NCI-H146 (cell line): ENCODE measurements around the gene MRPL37.

Source experiments
- DNase-seq: peaks from one replicate; lab custom pipeline; 2025; lab: John Stamatoyannopoulos, UW

Gene MRPL37

DNA sequence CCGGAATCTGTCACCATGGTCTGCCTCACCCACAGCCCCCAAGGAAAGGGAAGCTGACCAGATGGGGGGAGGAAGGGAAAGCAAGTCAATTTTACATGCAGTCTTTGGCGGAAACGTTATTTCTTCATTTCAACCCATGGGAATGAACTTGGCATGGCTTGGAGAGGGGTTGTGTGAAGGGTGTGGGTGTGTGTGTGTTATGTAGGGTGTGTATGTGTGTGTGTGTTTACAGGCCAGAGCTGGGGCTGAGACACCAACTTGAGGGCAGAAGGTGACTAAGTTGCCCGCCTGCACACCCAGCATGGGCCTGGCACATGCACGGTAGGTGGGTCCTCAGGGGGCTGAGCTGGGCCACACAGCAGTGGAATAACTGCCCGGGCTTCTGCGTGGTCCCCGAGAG is 65.2 kb downstream of the MRPL37 start:
- no peak for DNase-seq

DNA sequence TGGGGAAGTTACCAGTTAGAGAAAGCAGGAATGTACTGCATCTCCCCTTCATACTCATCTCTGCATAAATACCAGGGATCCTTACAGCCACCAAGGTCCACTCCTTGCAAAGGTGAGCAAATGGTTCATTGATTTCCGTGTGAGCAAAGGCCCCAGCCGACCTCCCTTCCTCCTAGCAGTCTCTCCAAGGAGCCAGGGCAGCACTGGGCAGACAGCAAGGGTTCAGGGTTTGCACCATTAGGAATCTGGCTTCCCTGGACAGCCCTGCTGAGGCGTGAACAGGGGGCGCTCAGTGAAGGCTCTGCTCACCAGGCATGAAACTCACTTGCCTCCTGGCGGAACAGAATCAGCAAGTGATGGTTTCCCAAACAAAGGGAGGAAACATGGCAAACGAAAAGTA is 65.7 kb downstream of the MRPL37 start:
- DNase-seq, result no peak

DNA sequence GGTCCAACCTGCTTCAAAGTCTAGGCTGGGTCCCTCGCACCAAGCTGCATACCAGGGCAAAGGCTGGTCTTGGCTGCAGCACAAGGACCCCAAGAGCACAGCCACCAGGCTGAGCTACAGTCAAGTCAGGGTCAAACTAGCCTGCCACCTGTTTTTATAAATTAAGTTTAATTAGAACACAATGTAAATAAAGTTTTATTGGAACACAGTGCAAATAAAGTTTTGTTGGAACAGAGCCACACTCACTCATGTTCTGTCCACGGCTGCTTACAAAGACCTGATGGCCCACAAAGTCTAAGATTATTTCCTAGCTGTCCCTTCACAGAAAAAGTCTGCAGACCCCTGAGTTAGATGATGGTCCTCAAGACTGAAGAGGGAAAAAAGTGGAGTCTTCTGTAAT is 66.2 kb downstream of the MRPL37 start:
- DNase-seq, result no peak

GRCh38 chr1:54266908-54267307 is 66.9 kb downstream of the MRPL37 start:
- no peak for DNase-seq
